K562 (cell line): Measurements from ENCODE around the gene GPHA2. TPM values are rescaled to one million over a fixed set of nuclear protein-coding genes. Genes with fewer than 3 reads are reported as not detected.

Experiments
- AFF1 ChIP-seq, 2 experiments: fragments of 450-650 bp; IDR thresholded peaks; 2 replicates each; pipeline ENCODE4 v1.6.1; 2018; ENCODE audit warnings: mild to moderate bottlenecking in 2 of 2, low read depth in 1 of 2; ENCODE audit not compliant: partially characterized antibody in 2 of 2
- ELF4 ChIP-seq: fragments of 450-650 bp; formaldehyde crosslinking; IDR thresholded peaks from 2 replicates; pipeline ENCODE4 v1.4.0; 2022; ENCODE audit warnings: missing genetic modification characterization
- ELK3 ChIP-seq: fragments of 450-650 bp; formaldehyde crosslinking; IDR thresholded peaks from 2 replicates; pipeline ENCODE4 v1.4.0; 2020; ENCODE audit warnings: mild to moderate bottlenecking
- ERF ChIP-seq: fragments of 450-650 bp; formaldehyde crosslinking; IDR thresholded peaks from 2 replicates; pipeline ENCODE4 v1.4.0; 2020; ENCODE audit warnings: mild to moderate bottlenecking, mixed read lengths
- FOXA1 ChIP-seq: fragments of 450-650 bp; IDR thresholded peaks from 2 replicates; pipeline ENCODE4 v1.6.1; 2016; ENCODE audit warnings: mild to moderate bottlenecking, borderline replicate concordance
- GTF2F1 ChIP-seq: IDR thresholded peaks from 2 replicates; pipeline ENCODE4 v1.6.1; 2011; ENCODE audit warnings: low read depth, low read length, improper control_type of control experiment
- KDM4B ChIP-seq, 2 experiments: fragments of 450-650 bp in 1 of 2; sonication (generic) in 1 of 2; IDR thresholded peaks; 2 replicates each; pipeline ENCODE4 v1.6.1; 2016 to 2017; ENCODE audit warnings: borderline replicate concordance in 2 of 2, antibody characterized with exemption in 1 of 2, low read depth in 1 of 2, mild to moderate bottlenecking in 1 of 2
- LCOR ChIP-seq: sonication (generic); formaldehyde crosslinking; IDR thresholded peaks from 2 replicates; pipeline ENCODE4 v1.8.0; 2022; ENCODE audit warnings: mild to moderate bottlenecking, missing genetic modification reagents
- NKRF ChIP-seq: fragments of 450-650 bp; IDR thresholded peaks from 2 replicates; pipeline ENCODE4 v1.6.1; 2016; ENCODE audit warnings: borderline replicate concordance
- PHB2 ChIP-seq: fragments of 450-650 bp; IDR thresholded peaks from 2 replicates; pipeline ENCODE4 v1.6.1; 2017; ENCODE audit warnings: low read depth
- TBL1XR1 ChIP-seq, 2 experiments: IDR thresholded peaks; 2 replicates each; pipeline ENCODE4 v1.6.1; 2012; ENCODE audit warnings: improper control_type of control experiment in 2 of 2, low read length in 2 of 2, mild to moderate bottlenecking in 1 of 2
- ZBTB11 ChIP-seq, 3 experiments: fragments of 200-800 bp in 1 of 3; fragments of 250-450 bp in 1 of 3; fragments of 450-650 bp in 1 of 3; sonication (Bioruptor Pico) in 1 of 3; sonication (Bioruptor generic) in 1 of 3; formaldehyde crosslinking in 1 of 3; IDR thresholded peaks; 2 replicates each; pipeline versions ENCODE4 v1.6.1 to v1.8.0; 2016 to 2022; ENCODE audit warnings: mild to moderate bottlenecking in 2 of 3, missing genetic modification characterization in 2 of 3, missing compliant biosample characterization in 1 of 3, moderate library complexity in 1 of 3
- ZNF184 ChIP-seq: sonication (generic); formaldehyde crosslinking; IDR thresholded peaks from 2 replicates; pipeline ENCODE4 v1.5.0; 2020; ENCODE audit warnings: missing genetic modification reagents
- ZNF584 ChIP-seq: fragments of 200-800 bp; sonication (Bioruptor generic); IDR thresholded peaks from 2 replicates; pipeline ENCODE4 v1.6.1; 2016; ENCODE audit warnings: low read depth, mild to moderate bottlenecking, missing genetic modification characterization, missing compliant biosample characterization
- polyA plus RNA-seq, 8 experiments: library from polyadenylated mRNA; depleted of rRNA in 4 of 8; stranded (reverse) in 5 of 8; unstranded in 3 of 8; fragments of >200 nt; fragmentation: Nextera tagmentation in 2 of 8; fragmentation: Illumina TruSeq in 1 of 8; extraction: Ambion mirVana in 2 of 8; extraction: Trizol in 1 of 8; gene quantifications; 2 replicates each; pipeline versions ENCODE4 v1.2.1 to v1.2.3, GENCODE V29; 2011 to 2014; ENCODE audit warnings: inconsistent platforms in 1 of 8, missing spikeins in 1 of 8
- total RNA-seq, 7 experiments: library from RNA; depleted of rRNA in 6 of 7; stranded (reverse); fragments of >200 nt in 6 of 7; fragmentation: Illumina TruSeq in 2 of 7; extraction: Trizol in 2 of 7; gene quantifications; 2 replicates each; pipeline versions ENCODE4 v1.2.1 to v1.2.3, GENCODE V29; 2011 to 2021; ENCODE audit warnings: low replicate concordance in 1 of 7

Gene GPHA2
- total and polyA plus RNA-seq, 9 of the 15 experiments (the other 6 are each of a cell fraction or from before 2014, with no cell fraction given), result 0.17 to 0.22 TPM; not detected in 7

GRCh38 chr11:64885367-64886286 lies 50.1 kb downstream of the GPHA2 start (continued):
- TF ChIP-seq AFF1 (IDR thresholded peaks at IDR 0.05; ENCODE audit: low read depth in 1 of 2, partially characterized antibody in 2 of 2) (peak; percentile 63 to 65), LCOR (CRISPR knock-in tag) (no peak), TBL1XR1 (IDR thresholded peaks at IDR 0.05; ENCODE audit: low read length in 2 of 2) (peak in 1 of 2 experiments; percentile 72; a peak in 2 of 4 replicates), PHB2 (no peak), GTF2F1 (no peak), ZNF584 (peak; percentile 71; the same call in 1 of the 2 replicates), ZBTB11 (CRISPR knock-in tag; IDR thresholded peaks at IDR 0.05) (peak in 1 of 3 experiments; percentile 58; a peak in 1 of 6 replicates), ZNF184 (no peak), ERF (CRISPR knock-in tag) (no peak), ELK3 (CRISPR knock-in tag) (no peak), KDM4B (IDR thresholded peaks at IDR 0.05; ENCODE audit: borderline replicate concordance in 2 of 2, low read depth in 1 of 2) (no peak), ELF4 (no peak), NKRF (peak; percentile 25; the same call in 1 of the 2 replicates), FOXA1 (no peak)
